Prostate gland (tissue), 2 donors: ENCODE data around the gene RPTOR. TPM values are rescaled to one million over a fixed set of nuclear protein-coding genes. Genes with fewer than 3 reads are reported as not detected.
"Not testable (repeated sequence)": the region's sequence is repeated elsewhere in the genome, so short reads cannot be mapped to it uniquely, and the experiment has no call there.

ENCODE experiments used
- DNase-seq: peaks from one replicate; pipeline ENCODE4 v3.0.0-alpha.2; 2019; ENCODE audit warnings: low spot score
- H3K27ac ChIP-seq, 2 donors: fragments of 200-600 bp; sonication (generic); 2 replicates each; pipeline ENCODE4 v1.5.1; 2017 to 2019
- H3K27me3 ChIP-seq: fragments of 200-600 bp; sonication (generic); replicated peaks from 2 replicates; pipeline ENCODE4 v1.5.1; 2019; ENCODE audit not compliant: insufficient read depth
- H3K36me3 ChIP-seq, 2 donors: fragments of 200-600 bp; sonication (generic); 1 replicate in 1 of 2; 2 replicates in 1 of 2; pipeline versions ENCODE4 v1.5.1 to v1.8.1; 2017 to 2019
- H3K4me1 ChIP-seq: fragments of 200-600 bp; sonication (generic); replicated peaks from 2 replicates; pipeline ENCODE4 v1.5.1; 2019
- H3K4me3 ChIP-seq, 2 donors: fragments of 200-600 bp; sonication (generic); 2 replicates each; pipeline ENCODE4 v1.5.1; 2017 to 2019
- H3K9me3 ChIP-seq: fragments of 200-600 bp; sonication (generic); 2 replicates; pipeline ENCODE4 v1.5.1; 2017
- CTCF ChIP-seq, 4 experiments: fragments of 200-600 bp in 2 of 4; fragments of 450-650 bp in 2 of 4; sonication (generic) in 2 of 4; IDR thresholded peaks; 1 replicate in 3 of 4; 2 replicates in 1 of 4; pipeline ENCODE4 v1.5.1; 2016 to 2019; ENCODE audit warnings: antibody characterized with exemption in 4 of 4, mild to moderate bottlenecking in 2 of 4, moderate library complexity in 2 of 4
- POLR2A ChIP-seq: fragments of 450-650 bp; IDR thresholded peaks from one replicate; pipeline ENCODE4 v1.6.1; 2016; ENCODE audit warnings: antibody characterized with exemption, mild to moderate bottlenecking
- POLR2AphosphoS5 ChIP-seq: sonication (generic); formaldehyde crosslinking; IDR thresholded peaks from one replicate; pipeline ENCODE4 v1.6.1; 2017; ENCODE audit warnings: antibody characterized with exemption
- WGBS: methylation state at CpG from one replicate; pipeline ENCODE4 v1.1.5; 2018; 5-methylcytosine and 5-hydroxymethylcytosine counted together
- intact Hi-C: fragments of 100-400 bp; cut with DNase I; formaldehyde crosslinking; loops from one replicate; pipeline ENCODE4 v1.14.2; 2022
- total RNA-seq, 2 donors: library from RNA; depleted of rRNA; stranded (reverse); fragments of >200 nt; gene quantifications; one replicate each; pipeline ENCODE4 v1.1.0, GENCODE V29; 2016

RPTOR gene
- total RNA-seq, 2 donors from 2014 or later = 30.3 to 62.5 TPM

DNA sequence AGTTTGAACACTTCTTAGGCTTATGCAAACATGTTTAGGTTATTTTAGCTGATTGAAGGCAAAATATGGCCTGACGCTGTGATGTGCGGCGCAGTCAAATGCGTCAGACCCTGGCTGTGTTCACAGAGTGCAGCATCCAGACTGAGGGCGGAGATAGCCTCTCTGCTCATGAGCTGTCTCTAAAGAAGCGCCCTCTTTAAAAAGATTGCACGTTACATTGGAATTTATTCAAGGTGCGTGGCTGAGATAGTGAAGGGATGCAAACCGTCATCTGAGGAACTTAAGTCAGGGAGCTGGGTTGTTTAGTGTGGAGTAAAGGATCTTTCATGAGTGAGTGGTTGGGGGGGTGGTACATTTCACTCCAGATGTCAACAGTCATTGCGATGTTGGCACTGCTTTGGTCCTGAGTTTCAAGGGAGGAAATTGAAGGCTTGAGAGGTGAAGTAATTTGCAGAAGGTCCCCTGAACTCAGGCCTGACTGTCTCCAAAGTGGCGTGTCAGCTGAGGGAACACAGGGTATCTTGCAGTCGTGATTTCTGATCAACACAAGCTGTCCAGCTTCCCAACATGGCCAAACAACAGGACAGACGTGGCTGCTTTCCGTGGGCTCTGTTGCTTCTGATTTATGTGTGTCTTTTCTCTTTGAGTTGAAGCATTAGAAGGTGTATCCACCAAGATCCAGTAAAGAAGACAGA lies 33.4 kb downstream of the RPTOR start:
- Histone ChIP-seq H3K4me3 (no peak overlapping the region), H3K9me3 (no peaks in the 10 kb centered on the region), H3K27ac (no peak overlapping the region), H3K36me3 (no peaks in the 10 kb centered on the region), H3K4me1 (no peaks in the 10 kb centered on the region), H3K27me3 (no peaks in the 10 kb centered on the region)
- no peak for TF ChIP-seq POLR2A
- TF ChIP-seq POLR2AphosphoS5 = no peak
- TF ChIP-seq CTCF (IDR thresholded peaks at IDR 0.05) = no peak
- 74% methylated on average over 14 of the region's 14 CpGs for WGBS
- DNase-seq = no peak
- intact Hi-C loops = loop anchor here (5.0 kb wide), 1 partner anchor 151 kb away; no protein-coding TSS in a partner anchor

DNA sequence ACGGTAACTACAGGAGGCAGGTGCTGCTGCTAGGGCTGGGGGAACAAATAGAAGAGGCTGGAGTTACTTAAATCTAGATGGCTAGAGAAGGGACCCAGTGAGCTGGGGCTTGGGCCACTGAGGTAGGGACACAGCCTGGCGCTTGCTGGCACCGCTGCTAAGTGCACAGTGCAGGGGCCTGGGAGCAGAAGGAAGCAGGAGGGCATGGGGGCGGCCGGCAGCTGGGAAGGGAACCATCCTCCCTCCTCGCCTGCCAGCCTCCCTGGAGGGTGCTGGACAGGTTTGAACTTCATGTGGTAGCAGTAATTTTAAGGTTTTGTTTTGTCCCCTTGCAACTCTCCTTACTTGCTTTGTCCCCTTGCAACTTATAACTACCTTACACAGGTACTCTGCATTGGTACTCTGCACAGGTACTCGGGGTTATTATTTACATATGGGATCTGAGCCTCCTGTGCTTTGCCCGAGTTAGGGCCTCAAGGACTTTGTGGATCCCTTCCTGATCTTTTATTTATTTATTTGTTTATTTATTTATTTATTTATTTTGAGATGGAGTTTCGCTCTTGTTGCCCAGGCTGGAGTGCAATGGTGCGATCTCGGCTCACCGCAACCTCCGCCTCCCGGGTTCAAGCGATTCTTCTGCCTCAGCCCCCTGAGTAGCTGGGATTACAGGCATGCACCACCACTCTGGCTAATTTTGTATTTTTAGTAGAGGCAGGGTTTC lies 34.2 kb downstream of the RPTOR start:
- 90% methylated on average over 15 of the region's 15 CpGs for WGBS
- H3K27me3 ChIP-seq, H3K9me3 ChIP-seq, H3K36me3 ChIP-seq, DNase-seq, H3K4me1 ChIP-seq, H3K27ac ChIP-seq, H3K4me3 ChIP-seq: not testable (repeated sequence)
- intact Hi-C loops = loop anchor here (5.0 kb wide), 1 partner anchor 152 kb away; no protein-coding TSS in a partner anchor

DNA sequence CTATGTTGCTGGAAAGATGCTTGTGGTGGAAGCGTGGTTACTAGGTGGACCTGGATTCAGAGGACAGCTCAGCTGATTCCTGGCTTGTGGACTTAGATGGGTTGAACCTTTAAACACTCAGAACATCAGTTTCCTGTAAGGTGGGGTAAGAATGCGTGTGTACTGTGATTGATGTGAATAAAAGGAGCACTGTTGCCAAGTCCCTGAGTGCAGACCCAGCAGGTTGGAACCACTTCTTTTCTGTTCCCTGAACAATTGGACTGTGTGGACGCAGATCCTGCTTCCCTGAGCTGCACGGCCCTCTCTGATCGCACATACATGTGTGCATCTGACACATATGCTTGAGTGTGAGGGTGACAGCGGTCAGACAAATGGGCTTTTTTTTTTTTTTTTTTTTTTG lies 37.5 kb downstream of the RPTOR start:
- Histone ChIP-seq H3K27me3 (no peaks in the 10 kb centered on the region), H3K4me1 (no peaks in the 10 kb centered on the region), H3K27ac (no peak overlapping the region), H3K36me3 (no peaks in the 10 kb centered on the region), H3K9me3 (no peaks in the 10 kb centered on the region), H3K4me3 (no peak overlapping the region)
- no peak for DNase-seq
- intact Hi-C loops = no loop called here
- no peak for TF ChIP-seq CTCF (IDR thresholded peaks at IDR 0.05)
- no peak for TF ChIP-seq POLR2A
- no peak for TF ChIP-seq POLR2AphosphoS5
- WGBS = 88% methylated on average over 6 of the region's 6 CpGs

- Histone ChIP-seq H3K36me3 (no peaks in the 10 kb centered on the region), H3K27me3 (no peaks in the 10 kb centered on the region), H3K4me3 (no peak overlapping the region), H3K27ac (no peak overlapping the region), H3K9me3 (no peaks in the 10 kb centered on the region), H3K4me1 (no peaks in the 10 kb centered on the region)
- WGBS = 69% methylated on average over 10 of the region's 10 CpGs
- no peak for TF ChIP-seq CTCF (IDR thresholded peaks at IDR 0.05)
- TF ChIP-seq POLR2A = no peak
- TF ChIP-seq POLR2AphosphoS5 = no peak
- intact Hi-C loops = no loop called here
- no peak for DNase-seq
Measured at GRCh38 chr17:80584176-80584905, 39.7 kb downstream of the RPTOR start.
